ENCODE results near the gene TMEM163. TPM values are rescaled to one million over a fixed set of nuclear protein-coding genes. Genes with fewer than 3 reads are reported as not detected.

TMEM163 gene
- total and polyA plus RNA-seq, 8 donors, result 3.9 to 48.4 (median 14.0) TPM

GRCh38 chr2:134667541-134667940 lies 51.3 kb downstream of the TMEM163 start:
- no peaks in the 10 kb centered on the region for H3K9me3 ChIP-seq
- ATAC-seq, result peak; percentile 21
- TF ChIP-seq CTCF (IDR thresholded peaks at IDR 0.05), result no peak
- H3K36me3 ChIP-seq, result no peaks in the 10 kb centered on the region
- H3K27ac ChIP-seq, result peak overlapping the region; percentile 13 to 62
- intact Hi-C loops (cut with DNase I), result no loop called here
- peaks cover 0 to 10% of the 10 kb centered on the region in 2 donors for H3K4me1 ChIP-seq
- H3K4me3 ChIP-seq, result no peak overlapping the region
- no peak for DNase-seq
- no peaks in the 10 kb centered on the region for H3K27me3 ChIP-seq

- Histone ChIP-seq H3K9me3 (no peaks in the 10 kb centered on the region), H3K27ac (peak overlapping the region; percentile 13 to 57), H3K27me3 (no peaks in the 10 kb centered on the region), H3K4me1 (peaks cover 0 to 10% of the 10 kb centered on the region in 2 donors), H3K4me3 (no peak overlapping the region), H3K36me3 (no peaks in the 10 kb centered on the region)
- intact Hi-C loops (cut with DNase I), result no loop called here
- TF ChIP-seq CTCF (IDR thresholded peaks at IDR 0.05), result no peak
- ATAC-seq (no peak), DNase-seq (no peak)
These were observed 51.7 kb downstream of the TMEM163 start for GRCh38 chr2:134667081-134667480.

GRCh38 chr2:134665727-134666506 lies 52.9 kb downstream of the TMEM163 start:
- Histone ChIP-seq H3K36me3 (no peaks in the 10 kb centered on the region), H3K27ac (peak overlapping the region in 1 of 2 donors; percentile 42), H3K4me1 (peaks cover 0 to 10% of the 10 kb centered on the region in 2 donors), H3K9me3 (no peaks in the 10 kb centered on the region), H3K4me3 (no peak overlapping the region), H3K27me3 (no peaks in the 10 kb centered on the region)
- no peak for ATAC-seq
- DNase-seq, result no peak
- intact Hi-C loops (cut with DNase I), result no loop called here
- no peak for TF ChIP-seq CTCF (IDR thresholded peaks at IDR 0.05)

GRCh38 chr2:134663451-134664450 lies 55.0 kb downstream of the TMEM163 start:
- Histone ChIP-seq H3K36me3 (no peaks in the 10 kb centered on the region), H3K4me3 (no peak overlapping the region), H3K9me3 (no peaks in the 10 kb centered on the region), H3K4me1 (peaks cover 0 to 10% of the 10 kb centered on the region in 2 donors), H3K27me3 (no peaks in the 10 kb centered on the region), H3K27ac (no peak overlapping the region)
- intact Hi-C loops (cut with DNase I), result no loop called here
- DNase-seq (no peak), ATAC-seq (no peak)
- no peak for TF ChIP-seq CTCF (IDR thresholded peaks at IDR 0.05)

- H3K27me3 ChIP-seq, result no peaks in the 10 kb centered on the region
- H3K9me3 ChIP-seq, result no peaks in the 10 kb centered on the region
- no peaks in the 10 kb centered on the region for H3K36me3 ChIP-seq
- no peak for TF ChIP-seq CTCF (IDR thresholded peaks at IDR 0.05)
- intact Hi-C loops (cut with DNase I), result no loop called here
- no peak overlapping the region for H3K27ac ChIP-seq
- H3K4me3 ChIP-seq, result no peak overlapping the region
- ATAC-seq (no peak), DNase-seq (no peak)
- H3K4me1 ChIP-seq, result peaks cover 0 to 10% of the 10 kb centered on the region in 2 donors
These were observed 56.0 kb downstream of the TMEM163 start for GRCh38 chr2:134662751-134663150.

Measured in left lung (tissue), 10 donors.